A549 (cell line): Measurements from ENCODE around the gene PPP5C. TPM values are rescaled to one million over a fixed set of nuclear protein-coding genes. Genes with fewer than 3 reads are reported as not detected.
"Not testable (repeated sequence)": the region's sequence is repeated elsewhere in the genome, so short reads cannot be mapped to it uniquely, and the experiment has no call there.

Source experiments
- ATAC-seq, 2 experiments: fragments of 200-7000 bp in 1 of 2; fragments of >200 bp in 1 of 2; cut with Nextera tagmentation in 1 of 2; cut with Tn5 transposase in 1 of 2; 3 replicates each; pipeline versions ENCODE4 v1.8.0 to v1.9.1; 2018 to 2020; ENCODE audit warnings: mild to moderate bottlenecking in 1 of 2, moderate library complexity in 1 of 2
- CTCF ChIA-PET: fragments of 300-600 bp; sonication (Branson Sonifier 250); formaldehyde crosslinking; extraction: SDS; loops from one replicate; lab custom pipeline; 2021; ENCODE audit warnings: antibody characterized with exemption, inconsistent platforms; lab: Yijun Ruan, JAX
- POLR2A ChIA-PET: fragments of 350-600 bp; formaldehyde crosslinking; extraction: SDS; loops from one replicate; lab custom pipeline; 2021; ENCODE audit warnings: antibody characterized with exemption, inconsistent platforms; lab: Yijun Ruan, JAX
- DNase-seq, 2 experiments: peaks; one replicate each; pipeline versions ENCODE4 v3.0.0 to v3.0.0-alpha.2; 2011 to 2016; ENCODE audit warnings: low read depth in 1 of 2, low spot score in 1 of 2
- FAIRE-seq: peaks from 2 replicates; lab custom pipeline; 2011; peaks lifted over from hg19 to GRCh38; lab: Jason Lieb, UNC
- H3K27ac ChIP-seq, 2 experiments: fragments of >200 bp; sonication (Bioruptor Twin); formaldehyde crosslinking; 3 replicates each; pipeline ENCODE4 v1.5.1; 2016 to 2017
- H3K4me1 ChIP-seq: fragments of >200 bp; sonication (Bioruptor Twin); formaldehyde crosslinking; 3 replicates; pipeline ENCODE4 v1.6.1; 2016
- H3K4me2 ChIP-seq: fragments of >200 bp; sonication (Bioruptor Twin); formaldehyde crosslinking; 3 replicates; pipeline ENCODE4 v1.6.1; 2016
- H3K4me3 ChIP-seq: fragments of >200 bp; sonication (Bioruptor Twin); formaldehyde crosslinking; 3 replicates; pipeline ENCODE4 v1.5.1; 2016
- H3K9me3 ChIP-seq: fragments of >200 bp; sonication (Bioruptor Twin); formaldehyde crosslinking; 3 replicates; pipeline ENCODE4 v1.6.1; 2016
- BHLHE40 ChIP-seq: IDR thresholded peaks from 2 replicates; pipeline ENCODE4 v1.6.1; 2012; ENCODE audit warnings: low read depth, low read length, inconsistent platforms
- CHD4 ChIP-seq: fragments of 200-600 bp; sonication (generic); IDR thresholded peaks from 2 replicates; pipeline ENCODE4 v1.6.1; 2016; ENCODE audit warnings: antibody characterized with exemption, mild to moderate bottlenecking, borderline replicate concordance
- E2F6 ChIP-seq: IDR thresholded peaks from 2 replicates; pipeline ENCODE4 v1.6.1; 2012; ENCODE audit warnings: low read depth, borderline replicate concordance
- EHF ChIP-seq: fragments of 250-450 bp; sonication (Bioruptor Pico); IDR thresholded peaks from 2 replicates; pipeline ENCODE4 v1.5.0; 2020; ENCODE audit warnings: mild to moderate bottlenecking
- FOSB ChIP-seq: fragments of 250-450 bp; sonication (Bioruptor Pico); IDR thresholded peaks from 2 replicates; pipeline ENCODE4 v1.5.0; 2020; ENCODE audit warnings: mild to moderate bottlenecking, moderate library complexity
- HDAC2 ChIP-seq: fragments of 200-600 bp; sonication (generic); IDR thresholded peaks from 2 replicates; pipeline ENCODE4 v1.6.1; 2016
- HMGXB4 ChIP-seq: fragments of 250-450 bp; sonication (Bioruptor Pico); IDR thresholded peaks from 2 replicates; pipeline ENCODE4 v1.5.0; 2021; ENCODE audit warnings: mild to moderate bottlenecking, moderate library complexity, borderline replicate concordance
- KDM1A ChIP-seq: fragments of 200-600 bp; sonication (generic); IDR thresholded peaks from 2 replicates; pipeline ENCODE4 v1.6.1; 2016; ENCODE audit warnings: low read depth, mild to moderate bottlenecking
- MAX ChIP-seq: IDR thresholded peaks from 2 replicates; pipeline ENCODE4 v1.6.1; 2012
- MAZ ChIP-seq: fragments of 150-350 bp; IDR thresholded peaks from 2 replicates; pipeline ENCODE4 v1.6.1; 2014; ENCODE audit warnings: antibody characterized with exemption, low read depth, low read length, borderline replicate concordance
- NR3C1 ChIP-seq: fragments of >200 bp; sonication (Bioruptor Twin); formaldehyde crosslinking; IDR thresholded peaks from 3 replicates; pipeline ENCODE4 v1.6.1; 2017
- PBX3 ChIP-seq: IDR thresholded peaks from 2 replicates; pipeline ENCODE4 v1.6.1; 2012
- RFX5 ChIP-seq: fragments of 450-650 bp; IDR thresholded peaks from 2 replicates; pipeline ENCODE4 v1.7.1; 2014; ENCODE audit warnings: antibody characterized with exemption, mild to moderate bottlenecking, moderate library complexity
- TP53 ChIP-seq: fragments of 250-450 bp; sonication (Bioruptor Pico); IDR thresholded peaks from 2 replicates; pipeline ENCODE4 v1.5.0; 2021; ENCODE audit warnings: mild to moderate bottlenecking, moderate library complexity
- USF2 ChIP-seq: fragments of 450-650 bp; IDR thresholded peaks from 2 replicates; pipeline ENCODE4 v1.6.1; 2014; ENCODE audit warnings: antibody characterized with exemption
- ZC3H11A ChIP-seq: fragments of 450-650 bp; IDR thresholded peaks from 2 replicates; pipeline ENCODE4 v1.6.1; 2014; ENCODE audit warnings: antibody characterized with exemption, mild to moderate bottlenecking
- ZFP36 ChIP-seq: fragments of 450-650 bp; IDR thresholded peaks from 2 replicates; pipeline ENCODE4 v1.6.1; 2014; ENCODE audit warnings: borderline replicate concordance; ENCODE audit not compliant: partially characterized antibody
- ZSCAN20 ChIP-seq: fragments of 250-450 bp; sonication (Bioruptor Pico); IDR thresholded peaks from 2 replicates; pipeline ENCODE4 v1.8.0; 2022; ENCODE audit warnings: mild to moderate bottlenecking, moderate library complexity
- WGBS: methylation state at CpG from one replicate; pipeline ENCODE4 v1.1.6; 2017; ENCODE audit errors: missing lambda C conversion rate; 5-methylcytosine and 5-hydroxymethylcytosine counted together
- polyA plus RNA-seq, 4 experiments: library from polyadenylated mRNA; depleted of rRNA in 3 of 4; stranded (reverse); fragments of >200 nt; fragmentation: RNase III in 1 of 4; extraction: RNeasy Plus Mini Kit Qiagen cat#74134 plus additional on column Dnase treatment in 1 of 4; gene quantifications; 2 replicates in 3 of 4; 3 replicates in 1 of 4; pipeline ENCODE4 v1.2.3, GENCODE V29; 2011 to 2017

Gene PPP5C
- polyA plus RNA-seq, 2 of the 4 experiments (the other 2 are of a cell fraction): 94.2 to 107 TPM

GRCh38 chr19:46415804-46416709 lies 69.2 kb downstream of the PPP5C start:
- DNase-seq (peak; percentile 84 to 85), ATAC-seq (peak; percentile 87 to 92)
- ChIA-PET CTCF (interaction anchor here (0.7 to 7.2 kb wide), 15 partner anchors 10 to 186 kb away, joined by 3 to 58 read pairs (median 4); no protein-coding TSS in a partner anchor), POLR2A (interaction anchor here (1.5 kb wide), 1 partner anchor 10 kb away, joined by 3 read pairs; no protein-coding TSS in a partner anchor)
- FAIRE-seq, H3K9me3 ChIP-seq: not testable (repeated sequence)
- Histone ChIP-seq H3K27ac (peak overlapping the region; percentile 54 to 78), H3K4me2 (peak overlapping the region; percentile 94), H3K4me3 (peak overlapping the region; percentile 45), H3K4me1 (peaks cover 11% of the 10 kb centered on the region; the same call in 2 of the 3 replicates)
- WGBS: 57% methylated on average over 37 of the region's 53 CpGs
- TF ChIP-seq E2F6: 0 out of 2 replicates have a peak, but pooled peaks have one; percentile 26
- TF ChIP-seq, all 56 proteins: peak for 1; not testable (repeated sequence) for 55

GRCh38 chr19:46420056-46420455 lies 73.2 kb downstream of the PPP5C start:
- 0 out of 6 replicates have a peak, but pooled peaks of 1 of the 2 experiments have one; percentile 42 for ATAC-seq
- CTCF ChIA-PET: interaction anchor here (1.5 to 7.2 kb wide), 6 partner anchors 13 to 139 kb away, joined by 3 to 35 read pairs (median 6); no protein-coding TSS in a partner anchor

GRCh38 chr19:46422344-46422743 lies 75.5 kb downstream of the PPP5C start:
- DNase-seq (no peak), FAIRE-seq (no peak), ATAC-seq (no peak)
- ChIA-PET POLR2A (no interaction called here), CTCF (interaction anchor here (1.1 to 7.0 kb wide), 4 partner anchors 14 to 91 kb away, joined by 3 to 43 read pairs (median 6); no protein-coding TSS in a partner anchor)
- 58% methylated on average over 2 of the region's 2 CpGs for WGBS
- Histone ChIP-seq H3K27ac (no peak overlapping the region), H3K9me3 (no peaks in the 10 kb centered on the region), H3K4me1 (peaks cover 8% of the 10 kb centered on the region), H3K4me3 (no peak overlapping the region), H3K4me2 (no peak overlapping the region)
- TF ChIP-seq ZFP36 (peak; percentile 32), PBX3 (no peak), RFX5 (no peak), NR3C1 (no peak)

More at GRCh38 chr19:46420056-46420455, 73.2 kb downstream of the PPP5C start:
- Histone ChIP-seq H3K27ac (no peak overlapping the region), H3K9me3 (no peaks in the 10 kb centered on the region), H3K4me1 (peaks cover 11% of the 10 kb centered on the region; the same call in 2 of the 3 replicates)
- POLR2A ChIA-PET: no interaction called here
- no peak for DNase-seq
- TF ChIP-seq MAX: no peak
- no peak for TF ChIP-seq ZC3H11A
- TF ChIP-seq BHLHE40: no peak
- no peak for TF ChIP-seq EHF
- TF ChIP-seq, all 56 proteins: peak for 0
- Histone ChIP-seq H3K4me2 (no peak overlapping the region), H3K4me3 (no peak overlapping the region)
- FAIRE-seq: no peak
- 92% methylated on average over 7 of the region's 7 CpGs for WGBS

GRCh38 chr19:46423188-46423587 lies 76.3 kb downstream of the PPP5C start:
- POLR2A ChIA-PET: interaction anchor here (0.6 kb wide), 1 partner anchor 292 kb away, joined by 3 read pairs; no protein-coding TSS in a partner anchor
- Histone ChIP-seq H3K4me1 (peaks cover 8% of the 10 kb centered on the region), H3K9me3 (no peaks in the 10 kb centered on the region), H3K4me3 (no peak overlapping the region), H3K27ac (no peak overlapping the region), H3K4me2 (no peak overlapping the region)
- no peak for TF ChIP-seq FOSB (CRISPR knock-in tag)
- TF ChIP-seq MAX: no peak
- no peak for TF ChIP-seq ZSCAN20 (CRISPR knock-in tag)
- TF ChIP-seq BHLHE40: no peak
- TF ChIP-seq CHD4: no peak
- no peak for TF ChIP-seq ZFP36
- no peak for TF ChIP-seq HMGXB4
- TF ChIP-seq TP53 (CRISPR knock-in tag): no peak
- TF ChIP-seq KDM1A: no peak
- TF ChIP-seq HDAC2: no peak
- no peak for TF ChIP-seq USF2
- TF ChIP-seq MAZ: no peak
- ATAC-seq (no peak), FAIRE-seq (no peak), DNase-seq (no peak)
- CTCF ChIA-PET: interaction anchor here (1.3 to 7.0 kb wide), 4 partner anchors 21 to 106 kb away, joined by 3 to 43 read pairs (median 12); no protein-coding TSS in a partner anchor
- WGBS: 69% methylated on average over 5 of the region's 5 CpGs
